ENCODE measurements around the gene FBXO41. TPM values are rescaled to one million over a fixed set of nuclear protein-coding genes. Genes with fewer than 3 reads are reported as not detected.

The FBXO41 gene
- polyA plus RNA-seq, 1 of the 3 experiments (the other 2 are of a cell fraction) = 3.1 TPM

DNA sequence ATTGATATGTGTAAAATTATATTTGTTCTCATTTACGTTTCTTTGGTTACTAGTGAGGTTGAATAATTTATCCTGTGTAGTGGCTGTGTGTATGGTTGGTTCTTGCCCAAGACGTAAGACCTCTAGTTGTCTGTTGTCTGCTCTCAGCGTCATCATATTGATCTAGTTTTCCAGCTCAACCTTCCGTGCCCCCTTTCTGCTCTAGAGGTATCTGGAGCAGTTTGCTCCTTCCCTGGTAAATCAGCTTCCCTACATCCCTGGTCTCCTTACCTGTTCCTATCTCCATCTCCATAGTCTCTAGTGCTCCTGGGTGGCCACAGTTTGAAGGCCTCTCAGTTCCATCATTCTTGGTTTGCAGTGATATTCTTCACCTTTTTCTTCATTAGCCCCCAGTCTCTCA, 69.0 kb downstream of the FBXO41 start:
- Histone ChIP-seq H3K36me3 (replicated peaks in 1 of 2; ENCODE audit: control insufficient read depth in 1 of 2, insufficient read depth in 2 of 2, low read length in 1 of 2) (no peaks in the 10 kb centered on the region), H4K20me1 (ENCODE audit: insufficient read depth) (no peaks in the 10 kb centered on the region), H3K27me3 (ENCODE audit: insufficient read depth) (no peaks in the 10 kb centered on the region), H3K4me3 (ENCODE audit: low read depth in 2 of 2, low read length in 1 of 2) (peak overlapping the region; percentile 77; a peak in 3 of 4 replicates), H3K9me3 (no peaks in the 10 kb centered on the region), H3K4me1 (ENCODE audit: control insufficient read depth in 1 of 2, insufficient read depth in 2 of 2, low read depth in 1 of 2, low read length in 1 of 2) (peaks cover 3 to 17% of the 10 kb centered on the region in 2 experiments; a peak in 2 of 4 replicates), H3K4me2 (peak overlapping the region; percentile 88), H3K27ac (ENCODE audit: low read depth in 2 of 2, low read length in 1 of 2) (no peak overlapping the region), H2AFZ (ENCODE audit: low read depth) (no peak overlapping the region), H3K79me2 (ENCODE audit: insufficient read depth) (peaks cover 42% of the 10 kb centered on the region), H3F3A (replicated peaks; ENCODE audit: insufficient read depth) (peaks cover 18% of the 10 kb centered on the region), H3K9ac (peak overlapping the region; percentile 78), H3K9me2 (no peaks in the 10 kb centered on the region)
- ChIA-PET POLR2A (no interaction called here), CTCF (interaction anchor here (0.8 to 1.5 kb wide), 5 partner anchors 13 to 59 kb away, joined by 3 to 9 read pairs (median 4); partner anchors contain the start of gene CCT7)
- TF ChIP-seq, protein P1, sequence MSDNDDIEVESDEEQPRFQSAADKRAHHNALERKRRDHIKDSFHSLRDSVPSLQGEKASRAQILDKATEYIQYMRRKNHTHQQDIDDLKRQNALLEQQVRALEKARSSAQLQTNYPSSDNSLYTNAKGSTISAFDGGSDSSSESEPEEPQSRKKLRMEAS (IDR thresholded peaks at IDR 0.05; ENCODE audit: low read depth) = no peak
- TF ChIP-seq IRF3 (IDR thresholded peaks at IDR 0.05; ENCODE audit: low read depth, low read length) (no peak), MEF2A (IDR thresholded peaks at IDR 0.05; ENCODE audit: borderline replicate concordance, low read depth) (no peak), ELF1 (IDR thresholded peaks at IDR 0.05) (no peak), TEAD4 (IDR thresholded peaks at IDR 0.05; ENCODE audit: borderline replicate concordance, insufficient read depth) (no peak)
- 80% methylated on average over 4 of the region's 4 CpGs for WGBS (ENCODE audit: low lambda C conversion rate)
- no peak for DNase-seq

GRCh38 chr2:73214120-73215035, 69.9 kb downstream of the FBXO41 start, which contains the start of gene SMYD5:
SMYD5 (plus strand) TSS chr2:73214245; CDS start chr2:73214267, 22 bp downstream.
- Histone ChIP-seq H4K20me1 (ENCODE audit: insufficient read depth) (no peaks in the 10 kb centered on the region), H2AFZ (ENCODE audit: low read depth) (peak within 1 kb of the TSS; percentile 72), H3K9ac (peak within 1 kb of the TSS; percentile 78), H3K36me3 (replicated peaks in 1 of 2; ENCODE audit: control insufficient read depth in 1 of 2, insufficient read depth in 2 of 2, low read length in 1 of 2) (no peaks in the 10 kb centered on the region), H3K9me3 (no peaks in the 10 kb centered on the region), H3K79me2 (ENCODE audit: insufficient read depth) (peaks cover 38% of the 10 kb centered on the region), H3K4me2 (peak within 1 kb of the TSS; percentile 88), H3K27me3 (ENCODE audit: insufficient read depth) (no peaks in the 10 kb centered on the region), H3K9me2 (no peaks in the 10 kb centered on the region), H3F3A (replicated peaks; ENCODE audit: insufficient read depth) (peaks cover 18% of the 10 kb centered on the region), H3K4me3 (ENCODE audit: low read depth in 2 of 2, low read length in 1 of 2) (peak within 1 kb of the TSS; percentile 77), H3K4me1 (ENCODE audit: control insufficient read depth in 1 of 2, insufficient read depth in 2 of 2, low read depth in 1 of 2, low read length in 1 of 2) (peaks cover 3 to 17% of the 10 kb centered on the region in 2 experiments; a peak in 2 of 4 replicates), H3K27ac (ENCODE audit: low read depth in 2 of 2, low read length in 1 of 2) (peak within 1 kb of the TSS; percentile 53 to 63)
- ChIA-PET POLR2A (interaction anchor here (2.4 kb wide), 1 partner anchor 20 kb away, joined by 8 read pairs; the partner anchor contains the start of gene CCT7), CTCF (interaction anchor here (0.8 to 8.6 kb wide), 7 partner anchors 14 to 59 kb away, joined by 3 to 74 read pairs (median 4); partner anchors contain the start of genes CCT7 and PRADC1)
- peak; percentile 94 for DNase-seq
- 2% methylated on average over 11 of the region's 64 CpGs for WGBS (ENCODE audit: low lambda C conversion rate)
- TF ChIP-seq NFIC (IDR thresholded peaks at IDR 0.05; ENCODE audit: borderline replicate concordance) = no peak
- peak; percentile 47; the same call in 1 of the 2 replicates for TF ChIP-seq NRF1 (IDR thresholded peaks at IDR 0.05; ENCODE audit: low read depth, low read length)
- TF ChIP-seq MEF2A (IDR thresholded peaks at IDR 0.05; ENCODE audit: borderline replicate concordance, low read depth) = no peak
- no peak for TF ChIP-seq RAD21 (IDR thresholded peaks at IDR 0.05; ENCODE audit: low read length)
- TF ChIP-seq REST (IDR thresholded peaks at IDR 0.05; ENCODE audit: low read depth, low read length) = 0 out of 2 replicates have a peak, but pooled peaks have one; percentile 0
- no peak for TF ChIP-seq GABPA (IDR thresholded peaks at IDR 0.05; ENCODE audit: low read depth)
- peak; percentile 98 for TF ChIP-seq YY1 (IDR thresholded peaks at IDR 0.05; ENCODE audit: low read depth)
- TF ChIP-seq RXRA (IDR thresholded peaks at IDR 0.05; ENCODE audit: borderline replicate concordance, low read depth) = no peak
- no peak for TF ChIP-seq IRF3 (IDR thresholded peaks at IDR 0.05; ENCODE audit: low read depth, low read length)
- no peak for TF ChIP-seq EZH2phosphoT487 (IDR thresholded peaks at IDR 0.05; ENCODE audit: borderline replicate concordance, low read depth)
- TF ChIP-seq ZBTB33 (IDR thresholded peaks at IDR 0.05; ENCODE audit: borderline replicate concordance, low read depth) = peak; percentile 80
- TF ChIP-seq, protein P1 (IDR thresholded peaks at IDR 0.05; ENCODE audit: low read depth) = peak; percentile 97
- TF ChIP-seq EP300 (IDR thresholded peaks at IDR 0.05; ENCODE audit: borderline replicate concordance in 1 of 2, low read depth in 1 of 2, low read length in 1 of 2) = no peak

Data from SK-N-SH (cell line).